PC-9 (cell line): Measurements from ENCODE around the gene FGFR2. TPM values are rescaled to one million over a fixed set of nuclear protein-coding genes. Genes with fewer than 3 reads are reported as not detected.

Source experiments
- BruUV-seq: library from RNA; stranded (reverse); fragments of 400-500 nt; replicated peaks from 2 replicates; lab custom pipeline; 2021; lab: Mats Ljungman, UMichigan
- CTCF ChIA-PET: fragments of 300-600 bp; sonication (Branson Sonifier 250); formaldehyde crosslinking; loops from one replicate; lab custom pipeline; 2022; ENCODE audit warnings: antibody characterized with exemption; lab: Charles Lee
- POLR2A ChIA-PET: fragments of 300-600 bp; sonication (Branson Sonifier 250); formaldehyde crosslinking; loops from one replicate; lab custom pipeline; 2022; ENCODE audit warnings: antibody characterized with exemption; ENCODE audit not compliant: unreplicated experiment; lab: Charles Lee
- DNase-seq, 2 experiments: peaks; one replicate each; pipeline versions ENCODE4 v3.0.0 to v3.0.0-alpha.2; 2015 to 2022; ENCODE audit warnings: mixed read lengths in 1 of 2
- H2AFZ ChIP-seq: fragments of 200-600 bp; sonication (generic); 2 replicates; pipeline ENCODE4 v1.8.1; 2017; ENCODE audit warnings: antibody characterized with exemption
- H3F3A ChIP-seq: fragments of 200-600 bp; sonication (generic); 2 replicates; pipeline ENCODE4 v1.8.1; 2017; ENCODE audit warnings: antibody characterized with exemption, mild to moderate bottlenecking, low read depth; ENCODE audit not compliant: insufficient read depth
- H3K27ac ChIP-seq: fragments of 200-600 bp; sonication (generic); 2 replicates; pipeline ENCODE4 v1.6.1; 2016; ENCODE audit warnings: mixed run types
- H3K27me3 ChIP-seq: fragments of 200-600 bp; sonication (generic); 2 replicates; pipeline ENCODE4 v1.6.1; 2016; ENCODE audit warnings: low read depth, mixed run types; ENCODE audit not compliant: insufficient read depth
- H3K36me3 ChIP-seq: fragments of 200-600 bp; sonication (generic); 2 replicates; pipeline ENCODE4 v1.6.1; 2016; ENCODE audit warnings: low read depth, mixed run types
- H3K4me1 ChIP-seq: fragments of 200-600 bp; sonication (generic); replicated peaks from 2 replicates; pipeline ENCODE4 v1.6.1; 2016; ENCODE audit warnings: mixed run types; ENCODE audit not compliant: insufficient read depth
- H3K4me2 ChIP-seq: fragments of 200-600 bp; sonication (generic); 2 replicates; pipeline ENCODE4 v1.6.1; 2017; ENCODE audit warnings: mixed run types
- H3K4me3 ChIP-seq: fragments of 200-600 bp; sonication (generic); 2 replicates; pipeline ENCODE4 v1.6.1; 2016; ENCODE audit warnings: mixed run types
- H3K79me2 ChIP-seq: fragments of 200-600 bp; sonication (generic); 2 replicates; pipeline ENCODE4 v1.6.1; 2017; ENCODE audit warnings: low read depth, mixed run types
- H3K9me2 ChIP-seq: fragments of 200-600 bp; sonication (generic); 2 replicates; pipeline ENCODE4 v1.8.1; 2017; ENCODE audit warnings: mild to moderate bottlenecking; ENCODE audit not compliant: insufficient read depth
- H3K9me3 ChIP-seq: fragments of 200-600 bp; sonication (generic); 2 replicates; pipeline ENCODE4 v1.8.1; 2016; ENCODE audit warnings: low read depth; ENCODE audit not compliant: insufficient read depth
- H4K20me1 ChIP-seq: fragments of 200-600 bp; sonication (generic); 2 replicates; pipeline ENCODE4 v1.8.1; 2017; ENCODE audit not compliant: insufficient read depth
- CTCF ChIP-seq: fragments of 200-600 bp; sonication (generic); conservative IDR thresholded peaks from 2 replicates; pipeline ENCODE4 v1.6.1; 2017; ENCODE audit warnings: mixed run types, antibody characterized with exemption, mild to moderate bottlenecking, moderate library complexity
- EZH2 ChIP-seq: fragments of 200-600 bp; sonication (generic); IDR thresholded peaks from 2 replicates; pipeline ENCODE4 v1.8.0; 2017; ENCODE audit warnings: antibody characterized with exemption, low read depth
- intact Hi-C: fragments of 100-400 bp; cut with micrococcal nuclease; formaldehyde crosslinking; loops from one replicate; pipeline ENCODE4 v1.10.0; 2022; ENCODE audit not compliant: unreplicated experiment
- total RNA-seq: library from RNA; stranded (reverse); gene quantifications from 2 replicates; pipeline ENCODE4 v1.2.3, GENCODE V29; 2021

The FGFR2 gene
- total RNA-seq, 1 experiment from 2014 or later, result not detected

GRCh38 chr10:121592155-121592890 lies 5.9 kb downstream of the FGFR2 start:
- no peaks in the 10 kb centered on the region for H3K9me2 ChIP-seq
- H4K20me1 ChIP-seq, result no peaks in the 10 kb centered on the region
- DNase-seq, result no peak
- H2AFZ ChIP-seq, result no peak overlapping the region
- H3K79me2 ChIP-seq, result no peaks in the 10 kb centered on the region
- H3K27ac ChIP-seq, result no peak overlapping the region
- intact Hi-C loops, result no loop called here
- no peak overlapping the region for H3K4me3 ChIP-seq
- no peak overlapping the region for H3K4me2 ChIP-seq
- H3K4me1 ChIP-seq, result no peaks in the 10 kb centered on the region
- H3K9me3 ChIP-seq, result no peaks in the 10 kb centered on the region
- BruUV-seq, result no TSS peak
- TF ChIP-seq EZH2, result no peak
- no peak for TF ChIP-seq CTCF
- H3F3A ChIP-seq, result no peaks in the 10 kb centered on the region
- ChIA-PET CTCF (no interaction called here), POLR2A (no interaction called here)
- no peaks in the 10 kb centered on the region for H3K36me3 ChIP-seq
- peaks cover 33% of the 10 kb centered on the region for H3K27me3 ChIP-seq

DNA sequence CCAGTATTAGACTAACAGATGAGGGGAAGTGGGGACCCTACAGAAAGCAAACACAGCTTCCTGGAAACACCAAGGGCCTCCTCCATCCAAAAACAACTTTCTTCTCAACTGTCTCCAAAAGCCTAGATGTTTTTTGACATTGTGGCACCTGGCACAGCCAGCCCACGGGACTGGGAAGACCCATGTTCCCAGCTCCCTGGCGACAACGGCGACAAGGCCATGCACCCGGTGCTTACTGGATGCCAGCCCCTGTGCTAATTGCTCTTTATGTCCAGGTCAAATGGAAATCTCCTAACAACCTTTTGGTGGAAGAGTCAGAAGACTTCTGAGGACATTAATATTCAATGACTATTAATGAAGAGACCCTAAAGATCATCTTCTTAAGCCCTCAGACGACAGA lies 7.1 kb downstream of the FGFR2 start:
- Histone ChIP-seq H3K36me3 (no peaks in the 10 kb centered on the region), H3K27ac (no peak overlapping the region), H3K27me3 (peaks cover 33% of the 10 kb centered on the region), H3K4me1 (no peaks in the 10 kb centered on the region), H2AFZ (no peak overlapping the region), H4K20me1 (no peaks in the 10 kb centered on the region), H3K79me2 (no peaks in the 10 kb centered on the region), H3K4me2 (no peak overlapping the region), H3F3A (no peaks in the 10 kb centered on the region), H3K4me3 (no peak overlapping the region), H3K9me3 (no peaks in the 10 kb centered on the region), H3K9me2 (no peaks in the 10 kb centered on the region)
- DNase-seq, result no peak
- ChIA-PET CTCF (no interaction called here), POLR2A (no interaction called here)
- BruUV-seq, result no TSS peak
- intact Hi-C loops, result no loop called here
- TF ChIP-seq EZH2, result no peak
- TF ChIP-seq CTCF, result no peak

- Histone ChIP-seq H3F3A (no peaks in the 10 kb centered on the region), H3K36me3 (no peaks in the 10 kb centered on the region), H3K4me3 (no peak overlapping the region), H3K9me3 (no peaks in the 10 kb centered on the region), H3K9me2 (no peaks in the 10 kb centered on the region), H3K27me3 (peaks cover 33% of the 10 kb centered on the region), H3K4me2 (no peak overlapping the region), H3K4me1 (no peaks in the 10 kb centered on the region), H4K20me1 (no peaks in the 10 kb centered on the region), H2AFZ (no peak overlapping the region), H3K79me2 (no peaks in the 10 kb centered on the region), H3K27ac (no peak overlapping the region)
- POLR2A ChIA-PET, result no interaction called here
- intact Hi-C loops, result no loop called here
- DNase-seq, result no peak
- CTCF ChIA-PET, result no interaction called here
- TF ChIP-seq EZH2 (no peak), CTCF (no peak)
- no TSS peak for BruUV-seq
Observed at GRCh38 chr10:121590772-121591171, 7.5 kb downstream of the FGFR2 start.
